HG02852 (cell line): ENCODE data around the gene IQCK.

Source experiments
- ATAC-seq: cut with Tn5 transposase; IDR thresholded peaks from one replicate; pipeline ENCODE4 v1.9.1; 2021; ENCODE audit warnings: mild to moderate bottlenecking, moderate library complexity; ENCODE audit not compliant: unreplicated experiment

IQCK gene

GRCh38 chr16:19907161-19907992, 189.3 kb downstream of the IQCK start:
- no peak for ATAC-seq
